Epithelial cell of proximal tubule (primary cell): Measurements from ENCODE around the gene C8B. TPM values are rescaled to one million over a fixed set of nuclear protein-coding genes. Genes with fewer than 3 reads are reported as not detected.
A peak's percentile ranks its signal among the peaks of the same experiment; 100 is the strongest.

Experiments
- DNase-seq: peaks from one replicate; pipeline ENCODE4 v3.0.0-alpha.2; 2011; ENCODE audit warnings: low read depth
- H3K4me3 ChIP-seq: 2 replicates; pipeline ENCODE4 v1.5.1; 2011; ENCODE audit warnings: low read depth, mild to moderate bottlenecking, low read length
- total RNA-seq: library from RNA; depleted of rRNA; stranded (reverse); fragments of >200 nt; gene quantifications from 2 replicates; pipeline ENCODE4 v1.2.3, GENCODE V29; 2015
- TF ChIP-seq, protein P1 (sequence below): conservative IDR thresholded peaks from 2 replicates; pipeline ENCODE4 v1.5.1; 2012; ENCODE audit warnings: low read depth, mild to moderate bottlenecking, low read length

C8B gene
- total RNA-seq, 1 donor from 2014 or later, result not detected

GRCh38 chr1:56973923-56974742, 8.3 kb upstream of the C8B start:
- no peak overlapping the region for H3K4me3 ChIP-seq
- TF ChIP-seq, protein P1, sequence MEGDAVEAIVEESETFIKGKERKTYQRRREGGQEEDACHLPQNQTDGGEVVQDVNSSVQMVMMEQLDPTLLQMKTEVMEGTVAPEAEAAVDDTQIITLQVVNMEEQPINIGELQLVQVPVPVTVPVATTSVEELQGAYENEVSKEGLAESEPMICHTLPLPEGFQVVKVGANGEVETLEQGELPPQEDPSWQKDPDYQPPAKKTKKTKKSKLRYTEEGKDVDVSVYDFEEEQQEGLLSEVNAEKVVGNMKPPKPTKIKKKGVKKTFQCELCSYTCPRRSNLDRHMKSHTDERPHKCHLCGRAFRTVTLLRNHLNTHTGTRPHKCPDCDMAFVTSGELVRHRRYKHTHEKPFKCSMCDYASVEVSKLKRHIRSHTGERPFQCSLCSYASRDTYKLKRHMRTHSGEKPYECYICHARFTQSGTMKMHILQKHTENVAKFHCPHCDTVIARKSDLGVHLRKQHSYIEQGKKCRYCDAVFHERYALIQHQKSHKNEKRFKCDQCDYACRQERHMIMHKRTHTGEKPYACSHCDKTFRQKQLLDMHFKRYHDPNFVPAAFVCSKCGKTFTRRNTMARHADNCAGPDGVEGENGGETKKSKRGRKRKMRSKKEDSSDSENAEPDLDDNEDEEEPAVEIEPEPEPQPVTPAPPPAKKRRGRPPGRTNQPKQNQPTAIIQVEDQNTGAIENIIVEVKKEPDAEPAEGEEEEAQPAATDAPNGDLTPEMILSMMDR, result no peak
- no peak for DNase-seq

DNA sequence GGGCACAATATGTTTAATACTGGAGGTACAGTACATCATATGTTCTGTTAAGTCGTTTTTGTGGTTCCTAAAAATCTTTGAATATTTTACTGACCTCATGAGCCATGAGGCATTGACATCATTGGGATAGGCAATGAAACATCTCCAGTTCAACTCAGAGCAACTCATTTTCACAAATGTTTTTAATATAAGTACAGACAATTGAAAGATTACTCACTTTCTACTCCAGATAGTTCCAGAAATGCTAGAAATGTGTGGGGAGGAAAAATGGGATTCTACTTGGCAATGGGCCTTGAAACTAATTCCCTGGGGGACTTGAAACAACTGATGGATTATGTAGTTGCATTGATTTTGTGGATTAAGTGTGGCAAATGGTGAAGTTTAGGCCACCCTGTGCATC, 7.2 kb upstream of the C8B start:
- no peak overlapping the region for H3K4me3 ChIP-seq
- DNase-seq, result no peak
- TF ChIP-seq, protein P1, result no peak

- TF ChIP-seq, protein P1, result no peak
- DNase-seq, result no peak
- H3K4me3 ChIP-seq, result no peak overlapping the region
Observed at GRCh38 chr1:56970280-56970679, 4.5 kb upstream of the C8B start.

- TF ChIP-seq, protein P1, result no peak
- no peak overlapping the region for H3K4me3 ChIP-seq
- DNase-seq, result peak; percentile 71
Observed at GRCh38 chr1:56968878-56969495, 3.2 kb upstream of the C8B start.

DNA sequence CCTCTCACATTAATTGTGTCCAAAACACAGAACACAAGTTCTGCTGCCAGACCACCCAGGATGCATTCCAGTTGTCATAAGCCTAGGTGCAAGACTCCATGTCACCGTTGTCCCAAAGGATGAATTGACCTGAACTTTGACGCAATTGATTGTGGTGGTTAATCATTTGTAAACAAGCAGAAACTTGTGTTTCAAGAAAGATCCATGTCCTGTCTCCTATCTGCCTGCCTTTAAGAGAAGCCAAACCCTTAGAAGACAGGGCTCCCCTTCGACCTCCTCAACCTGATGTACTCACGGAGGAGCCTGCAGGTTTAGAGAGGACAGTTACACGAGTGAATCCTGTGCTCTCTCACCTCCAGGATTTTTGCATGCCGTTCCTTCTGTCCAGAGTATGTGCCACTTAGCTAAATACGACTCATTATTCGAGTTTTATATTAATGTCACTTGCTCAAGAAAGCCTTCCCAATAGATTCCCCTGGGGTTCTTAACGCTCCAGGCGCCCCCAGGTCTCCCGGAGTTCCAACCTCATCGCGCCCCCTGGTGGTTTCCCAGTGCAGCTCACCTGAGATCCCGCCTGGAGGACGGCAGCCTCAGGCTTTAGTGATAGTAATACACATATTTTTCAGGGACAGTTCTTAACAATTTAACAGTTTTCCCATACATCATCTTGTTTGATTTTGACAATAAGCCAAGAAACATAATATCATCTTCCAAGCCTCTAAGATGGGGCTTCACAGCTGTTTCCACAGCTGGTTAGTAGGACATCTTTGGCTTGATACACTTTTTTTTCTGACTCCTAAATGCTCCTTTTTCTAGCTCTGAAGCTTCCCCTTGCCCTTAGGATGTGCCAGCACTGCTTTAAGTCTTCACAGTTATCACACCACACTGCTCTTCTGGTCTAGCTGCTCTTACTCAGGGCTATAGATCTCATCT, 2.4 kb upstream of the C8B start:
- no peak overlapping the region for H3K4me3 ChIP-seq
- TF ChIP-seq, protein P1, result peak; percentile 79
- no peak for DNase-seq

- DNase-seq, result no peak
- H3K4me3 ChIP-seq, result no peak overlapping the region
Observed at GRCh38 chr1:56967355-56967754, 1.5 kb upstream of the C8B start.

More at GRCh38 chr1:56967355-56967754, 1.5 kb upstream of the C8B start:
- TF ChIP-seq, protein P1, result no peak
